Lower leg skin (tissue), 4 donors: Measurements from ENCODE around the gene SLC5A6. TPM values are rescaled to one million over a fixed set of nuclear protein-coding genes. Genes with fewer than 3 reads are reported as not detected.

Experiments
- DNase-seq, 2 donors: peaks; one replicate each; pipeline ENCODE4 v3.0.0-alpha.2; 2019; ENCODE audit warnings: low spot score in 2 of 2
- H3K4me3 ChIP-seq: fragments of 200-600 bp; sonication (generic); 2 replicates; pipeline ENCODE4 v1.5.1; 2017; ENCODE audit warnings: mild to moderate bottlenecking, low read depth; ENCODE audit not compliant: poor library complexity, severe bottlenecking
- POLR2A ChIP-seq, 2 donors: fragments of 450-650 bp; IDR thresholded peaks; one replicate each; pipeline ENCODE4 v1.6.1; 2016 to 2017; ENCODE audit warnings: antibody characterized with exemption in 2 of 2, mild to moderate bottlenecking in 1 of 2, moderate library complexity in 1 of 2
- WGBS, 2 donors: methylation state at CpG; one replicate each; pipeline ENCODE4 v1.1.5; 2018; 5-methylcytosine and 5-hydroxymethylcytosine counted together
- intact Hi-C: fragments of 100-400 bp; cut with DNase I; formaldehyde crosslinking; loops from one replicate; pipeline ENCODE4 v1.15.0; 2023; ENCODE audit warnings: low total_unique reads
- total RNA-seq, 4 donors: library from RNA; depleted of rRNA; stranded (reverse); fragments of >200 nt; gene quantifications; one replicate each; pipeline ENCODE4 v1.1.0, GENCODE V29; 2016
- TF ChIP-seq, protein P1 (sequence below), 3 donors: fragments of 450-650 bp; IDR thresholded peaks; one replicate each; pipeline ENCODE4 v1.5.1; 2016; ENCODE audit warnings: antibody characterized with exemption in 3 of 3, mild to moderate bottlenecking in 3 of 3, moderate library complexity in 2 of 3

The SLC5A6 gene
- total RNA-seq, 4 donors from 2014 or later, result 11.6 to 24.6 (median 17.0) TPM

GRCh38 chr2:27245626-27246025, 33.6 kb upstream of the SLC5A6 start:
- no peak overlapping the region for H3K4me3 ChIP-seq
- 80 to 82% methylated on average over 4 of the region's 4 CpGs for WGBS, 2 donors
- TF ChIP-seq, protein P1, sequence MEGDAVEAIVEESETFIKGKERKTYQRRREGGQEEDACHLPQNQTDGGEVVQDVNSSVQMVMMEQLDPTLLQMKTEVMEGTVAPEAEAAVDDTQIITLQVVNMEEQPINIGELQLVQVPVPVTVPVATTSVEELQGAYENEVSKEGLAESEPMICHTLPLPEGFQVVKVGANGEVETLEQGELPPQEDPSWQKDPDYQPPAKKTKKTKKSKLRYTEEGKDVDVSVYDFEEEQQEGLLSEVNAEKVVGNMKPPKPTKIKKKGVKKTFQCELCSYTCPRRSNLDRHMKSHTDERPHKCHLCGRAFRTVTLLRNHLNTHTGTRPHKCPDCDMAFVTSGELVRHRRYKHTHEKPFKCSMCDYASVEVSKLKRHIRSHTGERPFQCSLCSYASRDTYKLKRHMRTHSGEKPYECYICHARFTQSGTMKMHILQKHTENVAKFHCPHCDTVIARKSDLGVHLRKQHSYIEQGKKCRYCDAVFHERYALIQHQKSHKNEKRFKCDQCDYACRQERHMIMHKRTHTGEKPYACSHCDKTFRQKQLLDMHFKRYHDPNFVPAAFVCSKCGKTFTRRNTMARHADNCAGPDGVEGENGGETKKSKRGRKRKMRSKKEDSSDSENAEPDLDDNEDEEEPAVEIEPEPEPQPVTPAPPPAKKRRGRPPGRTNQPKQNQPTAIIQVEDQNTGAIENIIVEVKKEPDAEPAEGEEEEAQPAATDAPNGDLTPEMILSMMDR (IDR thresholded peaks at IDR 0.05), result no peak
- TF ChIP-seq POLR2A (IDR thresholded peaks at IDR 0.05), result no peak
- intact Hi-C loops, result no loop called here
- no peak for DNase-seq

GRCh38 chr2:27245116-27245515, 33.0 kb upstream of the SLC5A6 start:
- intact Hi-C loops, result no loop called here
- TF ChIP-seq, protein P1 (IDR thresholded peaks at IDR 0.05), result no peak
- no peak for TF ChIP-seq POLR2A (IDR thresholded peaks at IDR 0.05)
- no peak for DNase-seq
- no peak overlapping the region for H3K4me3 ChIP-seq
- 68 to 84% methylated on average over 10 of the region's 10 CpGs for WGBS, 2 donors

DNA sequence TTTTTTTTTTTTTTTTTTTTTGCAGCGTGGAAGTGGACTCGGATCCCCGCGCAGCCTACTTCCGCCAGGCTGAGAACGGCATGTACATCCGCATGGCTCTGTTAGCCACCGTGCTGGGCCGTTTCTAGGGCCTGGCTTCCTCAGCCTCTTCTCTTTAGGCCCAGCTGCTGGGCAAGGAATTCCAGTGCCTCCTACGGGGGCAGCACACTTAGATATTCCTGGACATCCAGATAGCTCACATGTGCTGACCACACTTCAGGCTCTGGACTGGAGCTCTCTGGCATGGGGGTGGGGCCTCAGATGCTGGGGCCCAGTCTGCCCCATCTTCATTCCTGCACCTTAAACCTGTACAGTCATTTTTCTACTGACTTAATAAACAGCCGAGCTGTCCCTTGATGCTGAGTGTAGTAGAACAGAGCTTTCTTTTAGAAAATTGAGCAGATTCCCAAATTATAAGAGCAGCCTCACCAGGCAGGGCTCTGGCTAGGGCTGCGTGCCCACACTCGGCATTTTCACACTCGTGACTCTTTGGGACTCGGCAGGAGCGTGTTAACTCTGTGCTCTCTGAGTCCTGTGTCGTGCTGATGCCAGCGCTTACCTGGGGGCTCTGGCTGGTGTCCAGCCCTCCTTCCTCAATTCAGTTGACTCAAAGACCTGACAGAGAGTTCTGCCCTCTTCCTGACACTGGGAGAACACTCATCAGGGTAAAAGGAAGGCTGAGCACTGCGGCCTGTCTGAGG, 31.5 kb upstream of the SLC5A6 start:
- DNase-seq, result no peak
- 82 to 84% methylated on average over 19 of the region's 19 CpGs for WGBS, 2 donors
- no peak for TF ChIP-seq POLR2A (IDR thresholded peaks at IDR 0.05)
- TF ChIP-seq, protein P1 (IDR thresholded peaks at IDR 0.05), result no peak
- intact Hi-C loops, result no loop called here
- no peak overlapping the region for H3K4me3 ChIP-seq

GRCh38 chr2:27242614-27242951, 30.5 kb upstream of the SLC5A6 start:
- intact Hi-C loops, result no loop called here
- WGBS, 2 donors, result 92 to 97% methylated on average over 6 to 16 of the region's 16 CpGs
- TF ChIP-seq POLR2A (IDR thresholded peaks at IDR 0.05), result no peak
- TF ChIP-seq, protein P1 (IDR thresholded peaks at IDR 0.05), result no peak

GRCh38 chr2:27241761-27242613, 29.9 kb upstream of the SLC5A6 start:
- WGBS, 2 donors, result 84 to 87% methylated on average over 24 of the region's 24 CpGs
- no peak for DNase-seq
- TF ChIP-seq, protein P1 (IDR thresholded peaks at IDR 0.05), result no peak
- TF ChIP-seq POLR2A (IDR thresholded peaks at IDR 0.05), result no peak
- no peak overlapping the region for H3K4me3 ChIP-seq
- intact Hi-C loops, result no loop called here

More at GRCh38 chr2:27242614-27242951, 30.5 kb upstream of the SLC5A6 start:
- H3K4me3 ChIP-seq, result no peak overlapping the region
- no peak for DNase-seq
